Sigmoid colon (tissue), 7 donors: ENCODE results near the gene MVB12B. TPM values are rescaled to one million over a fixed set of nuclear protein-coding genes. Genes with fewer than 3 reads are reported as not detected.
A peak's percentile ranks its signal among the peaks of the same experiment; 100 is the strongest.

Source experiments
- DNase-seq: peaks from one replicate; pipeline ENCODE4 v3.0.0-alpha.2; 2019
- H3K27ac ChIP-seq, 4 donors: fragments of 200-600 bp; sonication (generic); one replicate each; pipeline ENCODE4 v1.5.1; 2016 to 2019; ENCODE audit warnings: mild to moderate bottlenecking in 1 of 4
- H3K27me3 ChIP-seq, 3 donors: fragments of 200-600 bp; sonication (generic); one replicate each; pipeline ENCODE4 v1.5.1; 2019; ENCODE audit warnings: mild to moderate bottlenecking in 1 of 3
- H3K36me3 ChIP-seq, 4 donors: fragments of 200-600 bp; sonication (generic); one replicate each; pipeline ENCODE4 v1.5.1; 2016 to 2019
- H3K4me1 ChIP-seq, 4 donors: fragments of 200-600 bp; sonication (generic); one replicate each; pipeline ENCODE4 v1.5.1; 2017 to 2019
- H3K4me3 ChIP-seq, 4 donors: fragments of 200-600 bp; sonication (generic); one replicate each; pipeline ENCODE4 v1.5.1; 2017 to 2019; ENCODE audit warnings: mild to moderate bottlenecking in 2 of 4, moderate library complexity in 1 of 4
- H3K9me3 ChIP-seq, 4 donors: fragments of 200-600 bp in 3 of 4; sonication (generic) in 3 of 4; one replicate each; pipeline versions ENCODE4 v1.5.1 to v1.6.1; 2013 to 2019
- CTCF ChIP-seq, 4 experiments: fragments of 450-650 bp in 3 of 4; fragments of 200-600 bp in 1 of 4; IDR thresholded peaks; one replicate each; pipeline ENCODE4 v1.5.1; 2016 to 2019; ENCODE audit warnings: antibody characterized with exemption in 4 of 4, mild to moderate bottlenecking in 3 of 4, moderate library complexity in 2 of 4
- EP300 ChIP-seq, 4 donors: sonication (generic); formaldehyde crosslinking; IDR thresholded peaks; one replicate each; pipeline ENCODE4 v1.6.1; 2017; ENCODE audit warnings: antibody characterized with exemption in 4 of 4
- POLR2A ChIP-seq, 2 donors: fragments of 450-650 bp; IDR thresholded peaks; one replicate each; pipeline ENCODE4 v1.6.1; 2016; ENCODE audit warnings: antibody characterized with exemption in 2 of 2, mild to moderate bottlenecking in 2 of 2, moderate library complexity in 2 of 2
- POLR2AphosphoS5 ChIP-seq, 4 donors: sonication (generic); formaldehyde crosslinking; IDR thresholded peaks; one replicate each; pipeline ENCODE4 v1.6.1; 2017; ENCODE audit warnings: antibody characterized with exemption in 4 of 4
- WGBS, 2 donors: extraction: QIAGEN DNeasy Blood & Tissue Kit; methylation state at CpG; one replicate each; pipeline ENCODE4 v1.1.7; 2013; 5-methylcytosine and 5-hydroxymethylcytosine counted together
- intact Hi-C: fragments of 100-400 bp; cut with DNase I; formaldehyde crosslinking; loops from one replicate; pipeline ENCODE4 v1.15.1; 2023
- polyA plus RNA-seq, 3 donors: library from polyadenylated mRNA; stranded (reverse); fragments of 200-250 nt; gene quantifications; one replicate each; pipeline ENCODE4 v1.2.3, GENCODE V29; 2013
- total RNA-seq, 4 donors: library from RNA; depleted of rRNA; stranded (reverse); fragments of >200 nt; gene quantifications; one replicate each; pipeline ENCODE4 v1.1.0, GENCODE V29; 2016
- donor health status: healthy with polysubstance abuse.
- donor health status: Bipolar disorder and iron deficiency.
- donor health status: healthy.

MVB12B gene
- total and polyA plus RNA-seq, 7 donors = 5.1 to 14.4 (median 12.2) TPM

GRCh38 chr9:126436545-126437267, 110.1 kb downstream of the MVB12B start:
- WGBS, 2 donors = 84 to 86% methylated on average over 6 of the region's 6 CpGs
- Histone ChIP-seq H3K27ac (no peak overlapping the region), H3K4me1 (no peaks in the 10 kb centered on the region), H3K9me3 (no peaks in the 10 kb centered on the region), H3K27me3 (no peaks in the 10 kb centered on the region), H3K36me3 (peaks cover 0 to 4% (median 0%) of the 10 kb centered on the region in 4 donors), H3K4me3 (no peak overlapping the region)
- DNase-seq = no peak
- no peak for TF ChIP-seq POLR2A (IDR thresholded peaks at IDR 0.05)
- intact Hi-C loops = no loop called here

DNA sequence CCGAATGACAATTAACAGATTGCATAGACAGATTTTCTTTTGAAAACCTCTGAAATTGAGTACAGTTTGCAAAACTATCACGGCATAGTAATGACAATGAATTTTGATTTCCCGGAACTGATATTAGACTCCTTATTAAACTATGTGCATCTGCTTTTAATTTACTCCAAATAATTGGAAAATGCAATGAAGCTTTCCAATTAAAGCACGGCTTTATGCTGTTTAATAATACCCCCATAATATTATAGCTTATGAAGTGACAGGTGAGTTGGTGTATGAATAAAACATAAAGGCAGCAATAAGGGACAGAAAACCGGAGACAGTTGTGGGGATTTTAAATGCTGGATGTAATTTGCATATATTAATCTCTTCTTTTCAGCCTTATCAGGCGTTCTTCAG, 110.6 kb downstream of the MVB12B start:
- no peak for TF ChIP-seq POLR2AphosphoS5 (IDR thresholded peaks at IDR 0.05)
- no peak for TF ChIP-seq POLR2A (IDR thresholded peaks at IDR 0.05)
- no peak for TF ChIP-seq CTCF (IDR thresholded peaks at IDR 0.05)
- TF ChIP-seq EP300 (IDR thresholded peaks at IDR 0.05) = no peak
- DNase-seq = no peak
- Histone ChIP-seq H3K36me3 (peaks cover 0 to 4% (median 0%) of the 10 kb centered on the region in 4 donors), H3K4me3 (no peak overlapping the region), H3K27ac (no peak overlapping the region), H3K4me1 (no peaks in the 10 kb centered on the region), H3K27me3 (no peaks in the 10 kb centered on the region), H3K9me3 (no peaks in the 10 kb centered on the region)
- intact Hi-C loops = no loop called here
- 96% methylated on average over 6 of the region's 6 CpGs for WGBS, 2 donors

DNA sequence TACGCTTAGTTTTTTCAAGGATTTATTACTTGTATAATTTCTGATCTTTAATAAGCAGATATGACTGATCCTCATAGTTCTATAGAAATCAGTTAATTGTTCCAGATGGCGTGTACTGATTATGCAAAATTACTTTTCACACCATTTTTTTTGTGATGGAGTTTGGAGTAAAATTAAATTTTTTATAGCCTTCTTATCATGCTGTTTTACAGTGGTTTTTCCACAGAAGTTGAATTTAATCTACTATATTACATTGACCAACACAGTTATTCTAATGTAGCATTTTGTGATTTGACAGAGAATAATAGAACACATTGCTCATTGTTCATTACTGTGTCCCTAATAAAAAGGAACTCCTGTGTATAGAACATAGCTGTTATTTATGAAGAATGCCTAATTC, 111.1 kb downstream of the MVB12B start:
- WGBS, 2 donors = 93 to 95% methylated on average over 2 of the region's 2 CpGs
- no peaks in the 10 kb centered on the region for H3K27me3 ChIP-seq
- H3K4me3 ChIP-seq = no peak overlapping the region
- peaks cover 0 to under 1% (median 0%) of the 10 kb centered on the region in 4 donors for H3K36me3 ChIP-seq
- DNase-seq = no peak
- no peak overlapping the region for H3K27ac ChIP-seq
- intact Hi-C loops = no loop called here
- TF ChIP-seq POLR2A (IDR thresholded peaks at IDR 0.05) (no peak), CTCF (IDR thresholded peaks at IDR 0.05) (no peak), EP300 (IDR thresholded peaks at IDR 0.05) (no peak), POLR2AphosphoS5 (IDR thresholded peaks at IDR 0.05) (no peak)
- no peaks in the 10 kb centered on the region for H3K9me3 ChIP-seq
- no peaks in the 10 kb centered on the region for H3K4me1 ChIP-seq

DNA sequence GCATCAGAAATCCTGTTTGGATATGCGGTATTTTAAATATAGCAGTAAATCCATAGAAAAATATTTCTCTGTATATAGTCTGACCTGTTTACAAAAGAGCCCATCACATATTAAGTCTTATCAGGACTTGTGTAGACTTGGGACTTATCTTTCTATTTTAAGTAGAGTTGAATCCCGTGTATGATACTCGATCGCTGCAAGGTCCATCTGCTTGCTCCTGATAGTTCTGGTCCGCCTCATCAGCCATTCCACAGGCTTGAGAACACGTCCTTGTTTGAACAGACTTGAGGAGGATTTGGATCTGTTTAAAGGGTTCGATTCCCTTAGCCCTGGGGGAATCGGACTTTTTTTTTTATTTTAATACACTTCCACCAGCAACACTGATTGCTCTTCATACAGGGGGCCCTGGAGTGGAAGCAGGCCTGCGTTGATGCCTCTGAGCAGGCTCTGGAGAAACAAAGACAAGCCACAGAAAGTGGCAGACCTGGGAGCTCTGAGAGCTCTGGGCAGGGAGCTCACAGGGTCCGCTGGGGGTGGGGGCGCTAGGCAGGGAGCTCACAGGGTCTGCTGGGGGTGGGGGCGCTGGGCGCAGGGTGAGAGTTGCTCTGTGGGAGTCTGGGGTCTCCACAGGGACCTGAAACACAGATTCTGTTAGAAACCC, 112.2 kb downstream of the MVB12B start:
- DNase-seq = peak; percentile 39
- TF ChIP-seq EP300 (IDR thresholded peaks at IDR 0.05) (no peak), CTCF (IDR thresholded peaks at IDR 0.05) (no peak), POLR2A (IDR thresholded peaks at IDR 0.05) (no peak), POLR2AphosphoS5 (IDR thresholded peaks at IDR 0.05) (no peak)
- 94% methylated on average over 13 of the region's 13 CpGs for WGBS, 2 donors

DNA sequence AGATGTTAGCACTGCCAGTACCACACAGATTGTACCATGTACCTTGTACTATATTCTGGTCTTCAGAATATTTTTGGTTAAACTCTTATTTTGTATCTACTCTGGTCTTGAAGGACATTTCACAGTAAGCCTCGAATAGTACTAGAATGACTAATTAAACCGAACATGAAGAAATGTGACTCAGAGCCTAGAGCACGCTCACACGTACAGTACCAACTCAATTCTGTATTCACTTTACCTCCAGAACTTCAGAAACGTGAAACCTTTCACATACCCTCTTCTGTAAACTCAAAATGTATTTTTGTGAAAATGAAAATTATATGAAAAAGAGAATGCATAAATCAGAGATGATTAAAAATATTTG, 112.8 kb downstream of the MVB12B start:
- 78 to 84% methylated on average over 5 of the region's 5 CpGs for WGBS, 2 donors
- no peaks in the 10 kb centered on the region for H3K27me3 ChIP-seq
- intact Hi-C loops = no loop called here
- H3K9me3 ChIP-seq = no peaks in the 10 kb centered on the region
- no peak for DNase-seq
- no peak overlapping the region for H3K27ac ChIP-seq
- no peaks in the 10 kb centered on the region for H3K36me3 ChIP-seq
- no peak overlapping the region for H3K4me3 ChIP-seq
- no peaks in the 10 kb centered on the region for H3K4me1 ChIP-seq
- TF ChIP-seq EP300 (IDR thresholded peaks at IDR 0.05) = no peak
- no peak for TF ChIP-seq POLR2AphosphoS5 (IDR thresholded peaks at IDR 0.05)

More for the DNA sequence above, 112.2 kb downstream of the MVB12B start:
- no peaks in the 10 kb centered on the region for H3K4me1 ChIP-seq
- H3K36me3 ChIP-seq = no peaks in the 10 kb centered on the region
- no peak overlapping the region for H3K27ac ChIP-seq
- intact Hi-C loops = no loop called here
- no peaks in the 10 kb centered on the region for H3K9me3 ChIP-seq
- no peak overlapping the region for H3K4me3 ChIP-seq
- no peaks in the 10 kb centered on the region for H3K27me3 ChIP-seq
